HEK293 (cell line): ENCODE results near the gene HOXB8.
A peak's percentile ranks its signal among the peaks of the same experiment; 100 is the strongest.

ENCODE experiments used
- GLIS1 ChIP-seq: fragments of 450-650 bp; formaldehyde crosslinking; IDR thresholded peaks from 2 replicates; pipeline ENCODE4 v1.5.1; 2016; ENCODE audit warnings: missing biosample characterization, missing genetic modification characterization
- HOXD13 ChIP-seq: sonication (generic); formaldehyde crosslinking; IDR thresholded peaks from 2 replicates; pipeline ENCODE4 v1.8.0; 2022; ENCODE audit warnings: missing genetic modification reagents, borderline replicate concordance
- KLF8 ChIP-seq: fragments of 450-650 bp; formaldehyde crosslinking; IDR thresholded peaks from 2 replicates; pipeline ENCODE4 v1.5.1; 2016; ENCODE audit warnings: missing biosample characterization, missing genetic modification characterization
- OVOL3 ChIP-seq: fragments of 450-650 bp; formaldehyde crosslinking; IDR thresholded peaks from 2 replicates; pipeline ENCODE4 v1.5.1; 2016; ENCODE audit warnings: missing biosample characterization, missing genetic modification characterization
- SP2 ChIP-seq: fragments of 450-650 bp; formaldehyde crosslinking; IDR thresholded peaks from 2 replicates; pipeline ENCODE4 v1.5.1; 2016; ENCODE audit warnings: missing biosample characterization, missing genetic modification characterization
- TCF7L2 ChIP-seq: IDR thresholded peaks from 2 replicates; pipeline ENCODE4 v1.6.1; 2011; ENCODE audit warnings: low read depth, mild to moderate bottlenecking, inconsistent platforms, low read length, moderate library complexity, borderline replicate concordance
- ZFHX2 ChIP-seq: fragments of 450-650 bp; formaldehyde crosslinking; conservative IDR thresholded peaks from 2 replicates; pipeline ENCODE4 v1.5.1; 2016; ENCODE audit warnings: missing biosample characterization, missing genetic modification characterization
- ZNF132 ChIP-seq: fragments of 450-650 bp; formaldehyde crosslinking; IDR thresholded peaks from 2 replicates; pipeline ENCODE4 v1.5.1; 2017; ENCODE audit warnings: missing biosample characterization, missing genetic modification characterization, borderline replicate concordance
- ZNF23 ChIP-seq: fragments of 450-650 bp; formaldehyde crosslinking; IDR thresholded peaks from 2 replicates; pipeline ENCODE4 v1.5.1; 2016; ENCODE audit warnings: missing biosample characterization, missing genetic modification characterization, borderline replicate concordance
- ZNF24 ChIP-seq: fragments of 450-650 bp; formaldehyde crosslinking; IDR thresholded peaks from 2 replicates; pipeline ENCODE4 v1.5.1; 2016; ENCODE audit warnings: missing biosample characterization, missing genetic modification characterization
- ZNF311 ChIP-seq: fragments of 450-650 bp; formaldehyde crosslinking; IDR thresholded peaks from 2 replicates; pipeline ENCODE4 v1.5.1; 2017; ENCODE audit warnings: missing biosample characterization, missing genetic modification characterization, borderline replicate concordance
- ZNF354C ChIP-seq: fragments of 450-650 bp; formaldehyde crosslinking; IDR thresholded peaks from 2 replicates; pipeline ENCODE4 v1.5.1; 2016; ENCODE audit warnings: missing biosample characterization, missing genetic modification characterization, low read depth, borderline replicate concordance
- ZNF366 ChIP-seq: fragments of 450-650 bp; formaldehyde crosslinking; conservative IDR thresholded peaks from 2 replicates; pipeline ENCODE4 v1.5.1; 2016; ENCODE audit warnings: missing biosample characterization, missing genetic modification characterization
- ZNF423 ChIP-seq: fragments of 450-650 bp; formaldehyde crosslinking; IDR thresholded peaks from 2 replicates; pipeline ENCODE4 v1.5.1; 2016; ENCODE audit warnings: missing biosample characterization, missing genetic modification characterization
- ZNF473 ChIP-seq: fragments of 450-650 bp; formaldehyde crosslinking; IDR thresholded peaks from 2 replicates; pipeline ENCODE4 v1.5.1; 2017; ENCODE audit warnings: missing biosample characterization, missing genetic modification characterization
- ZNF529 ChIP-seq: fragments of 450-650 bp; formaldehyde crosslinking; IDR thresholded peaks from 2 replicates; pipeline ENCODE4 v1.5.1; 2017; ENCODE audit warnings: missing genetic modification characterization, missing biosample characterization; ENCODE audit not compliant: insufficient replicate concordance
- ZNF629 ChIP-seq: fragments of 450-650 bp; formaldehyde crosslinking; IDR thresholded peaks from 2 replicates; pipeline ENCODE4 v1.5.1; 2017; ENCODE audit warnings: missing biosample characterization, missing genetic modification characterization
- ZNF777 ChIP-seq: fragments of 450-650 bp; formaldehyde crosslinking; IDR thresholded peaks from 2 replicates; pipeline ENCODE4 v1.5.1; 2017; ENCODE audit warnings: missing biosample characterization, missing genetic modification characterization, borderline replicate concordance
- ZNF843 ChIP-seq: fragments of 450-650 bp; formaldehyde crosslinking; IDR thresholded peaks from 2 replicates; pipeline ENCODE4 v1.5.1; 2016; ENCODE audit warnings: missing biosample characterization, missing genetic modification characterization
- TF ChIP-seq, protein P1 (sequence below): fragments of 450-650 bp; formaldehyde crosslinking; IDR thresholded peaks from 2 replicates; pipeline ENCODE4 v1.5.1; 2016; ENCODE audit warnings: missing biosample characterization, missing genetic modification characterization
- TF ChIP-seq, protein P2 (sequence below): fragments of 450-650 bp; formaldehyde crosslinking; IDR thresholded peaks from 2 replicates; pipeline ENCODE4 v1.5.1; 2016; ENCODE audit warnings: missing biosample characterization, missing genetic modification characterization, low read depth
- TF ChIP-seq, protein P3 (sequence below): fragments of 450-650 bp; formaldehyde crosslinking; IDR thresholded peaks from 2 replicates; pipeline ENCODE4 v1.5.1; 2016; ENCODE audit warnings: missing biosample characterization, missing genetic modification characterization
- TF ChIP-seq, protein P4 (sequence below): fragments of 450-650 bp; formaldehyde crosslinking; IDR thresholded peaks from 2 replicates; pipeline ENCODE4 v1.5.1; 2016; ENCODE audit warnings: missing biosample characterization, missing genetic modification characterization
- TF ChIP-seq, protein P5 (sequence below): fragments of 450-650 bp; formaldehyde crosslinking; IDR thresholded peaks from 2 replicates; pipeline ENCODE4 v1.5.1; 2016; ENCODE audit warnings: missing biosample characterization, missing genetic modification characterization
- TF ChIP-seq, protein P6 (sequence below): fragments of 450-650 bp; formaldehyde crosslinking; IDR thresholded peaks from 2 replicates; pipeline ENCODE4 v1.5.1; 2016; ENCODE audit warnings: missing biosample characterization, missing genetic modification characterization
- TF ChIP-seq, protein P7 (sequence below): fragments of 450-650 bp; formaldehyde crosslinking; IDR thresholded peaks from 2 replicates; pipeline ENCODE4 v1.5.1; 2016; ENCODE audit warnings: missing biosample characterization, missing genetic modification characterization

Gene HOXB8

DNA sequence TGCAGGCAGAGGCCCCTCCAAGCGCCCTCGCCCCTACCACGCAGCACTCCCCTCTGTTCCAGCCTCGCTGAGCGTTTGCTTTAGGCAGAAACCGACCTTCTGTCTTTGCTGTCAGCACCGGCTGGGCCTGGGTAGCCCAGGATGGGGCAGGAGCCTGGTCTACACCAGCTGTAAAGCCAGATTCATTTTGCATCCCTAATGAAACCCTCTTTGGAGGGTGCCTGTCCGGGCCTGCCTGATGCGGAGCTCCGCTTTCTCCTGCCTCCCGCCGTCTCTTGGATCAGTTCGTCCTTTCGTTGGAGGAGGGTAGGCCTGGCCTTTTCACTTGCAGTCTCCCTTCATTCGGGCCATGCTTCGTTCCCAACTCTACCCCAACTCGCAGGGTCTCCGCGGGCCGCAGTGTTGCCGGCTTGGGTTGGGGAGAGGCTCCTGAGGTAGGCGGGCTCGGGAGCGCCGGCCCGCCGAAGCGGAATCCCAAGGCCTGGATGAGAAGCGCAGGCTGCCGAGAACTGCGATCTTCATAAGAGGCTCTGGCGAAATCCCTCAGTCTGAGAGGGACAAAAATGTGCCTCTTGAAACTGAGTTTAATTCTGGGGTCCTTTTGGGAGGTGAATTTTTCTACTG lies 4.8 kb upstream of the HOXB8 start (continued):
- peak; percentile 10; the same call in 1 of the 2 replicates for TF ChIP-seq ZNF629 (tag by site-specific recombination)
- no peak for TF ChIP-seq ZNF354C (tag by site-specific recombination)
- no peak for TF ChIP-seq ZNF423
- TF ChIP-seq ZNF311: no peak
- TF ChIP-seq SP2 (tag by site-specific recombination): no peak
- TF ChIP-seq, protein P1, sequence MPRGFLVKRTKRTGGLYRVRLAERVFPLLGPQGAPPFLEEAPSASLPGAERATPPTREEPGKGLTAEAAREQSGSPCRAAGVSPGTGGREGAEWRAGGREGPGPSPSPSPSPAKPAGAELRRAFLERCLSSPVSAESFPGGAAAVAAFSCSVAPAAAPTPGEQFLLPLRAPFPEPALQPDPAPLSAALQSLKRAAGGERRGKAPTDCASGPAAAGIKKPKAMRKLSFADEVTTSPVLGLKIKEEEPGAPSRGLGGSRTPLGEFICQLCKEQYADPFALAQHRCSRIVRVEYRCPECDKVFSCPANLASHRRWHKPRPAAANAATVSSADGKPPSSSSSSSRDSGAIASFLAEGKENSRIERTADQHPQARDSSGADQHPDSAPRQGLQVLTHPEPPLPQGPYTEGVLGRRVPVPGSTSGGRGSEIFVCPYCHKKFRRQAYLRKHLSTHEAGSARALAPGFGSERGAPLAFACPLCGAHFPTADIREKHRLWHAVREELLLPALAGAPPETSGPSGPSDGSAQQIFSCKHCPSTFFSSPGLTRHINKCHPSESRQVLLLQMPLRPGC (tag by site-specific recombination): no peak
- TF ChIP-seq, protein P2, sequence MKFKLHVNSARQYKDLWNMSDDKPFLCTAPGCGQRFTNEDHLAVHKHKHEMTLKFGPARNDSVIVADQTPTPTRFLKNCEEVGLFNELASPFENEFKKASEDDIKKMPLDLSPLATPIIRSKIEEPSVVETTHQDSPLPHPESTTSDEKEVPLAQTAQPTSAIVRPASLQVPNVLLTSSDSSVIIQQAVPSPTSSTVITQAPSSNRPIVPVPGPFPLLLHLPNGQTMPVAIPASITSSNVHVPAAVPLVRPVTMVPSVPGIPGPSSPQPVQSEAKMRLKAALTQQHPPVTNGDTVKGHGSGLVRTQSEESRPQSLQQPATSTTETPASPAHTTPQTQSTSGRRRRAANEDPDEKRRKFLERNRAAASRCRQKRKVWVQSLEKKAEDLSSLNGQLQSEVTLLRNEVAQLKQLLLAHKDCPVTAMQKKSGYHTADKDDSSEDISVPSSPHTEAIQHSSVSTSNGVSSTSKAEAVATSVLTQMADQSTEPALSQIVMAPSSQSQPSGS (tag by site-specific recombination): no peak
- TF ChIP-seq ZNF132 (tag by site-specific recombination): no peak
- TF ChIP-seq, protein P3, sequence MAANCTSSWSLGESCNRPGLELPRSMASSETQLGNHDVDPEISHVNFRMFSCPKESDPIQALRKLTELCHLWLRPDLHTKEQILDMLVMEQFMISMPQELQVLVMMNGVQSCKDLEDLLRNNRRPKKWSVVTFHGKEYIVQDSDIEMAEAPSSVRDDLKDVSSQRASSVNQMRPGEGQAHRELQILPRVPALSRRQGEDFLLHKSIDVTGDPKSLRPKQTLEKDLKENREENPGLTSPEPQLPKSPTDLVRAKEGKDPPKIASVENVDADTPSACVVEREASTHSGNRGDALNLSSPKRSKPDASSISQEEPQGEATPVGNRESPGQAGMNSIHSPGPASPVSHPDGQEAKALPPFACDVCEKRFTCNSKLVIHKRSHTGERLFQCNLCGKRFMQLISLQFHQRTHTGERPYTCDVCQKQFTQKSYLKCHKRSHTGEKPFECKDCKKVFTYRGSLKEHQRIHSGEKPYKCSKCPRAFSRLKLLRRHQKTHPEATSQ (tag by site-specific recombination): no peak
- TF ChIP-seq, protein P4, sequence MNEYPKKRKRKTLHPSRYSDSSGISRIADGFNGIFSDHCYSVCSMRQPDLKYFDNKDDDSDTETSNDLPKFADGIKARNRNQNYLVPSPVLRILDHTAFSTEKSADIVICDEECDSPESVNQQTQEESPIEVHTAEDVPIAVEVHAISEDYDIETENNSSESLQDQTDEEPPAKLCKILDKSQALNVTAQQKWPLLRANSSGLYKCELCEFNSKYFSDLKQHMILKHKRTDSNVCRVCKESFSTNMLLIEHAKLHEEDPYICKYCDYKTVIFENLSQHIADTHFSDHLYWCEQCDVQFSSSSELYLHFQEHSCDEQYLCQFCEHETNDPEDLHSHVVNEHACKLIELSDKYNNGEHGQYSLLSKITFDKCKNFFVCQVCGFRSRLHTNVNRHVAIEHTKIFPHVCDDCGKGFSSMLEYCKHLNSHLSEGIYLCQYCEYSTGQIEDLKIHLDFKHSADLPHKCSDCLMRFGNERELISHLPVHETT (tag by site-specific recombination): no peak
- no peak for TF ChIP-seq GLIS1 (tag by site-specific recombination)
- no peak for TF ChIP-seq ZFHX2
- TF ChIP-seq, protein P5, sequence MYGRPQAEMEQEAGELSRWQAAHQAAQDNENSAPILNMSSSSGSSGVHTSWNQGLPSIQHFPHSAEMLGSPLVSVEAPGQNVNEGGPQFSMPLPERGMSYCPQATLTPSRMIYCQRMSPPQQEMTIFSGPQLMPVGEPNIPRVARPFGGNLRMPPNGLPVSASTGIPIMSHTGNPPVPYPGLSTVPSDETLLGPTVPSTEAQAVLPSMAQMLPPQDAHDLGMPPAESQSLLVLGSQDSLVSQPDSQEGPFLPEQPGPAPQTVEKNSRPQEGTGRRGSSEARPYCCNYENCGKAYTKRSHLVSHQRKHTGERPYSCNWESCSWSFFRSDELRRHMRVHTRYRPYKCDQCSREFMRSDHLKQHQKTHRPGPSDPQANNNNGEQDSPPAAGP: no peak; the same call in none of the 2 replicates
- TF ChIP-seq TCF7L2: no peak
- no peak for TF ChIP-seq ZNF23 (tag by site-specific recombination)
- peak; percentile 55 for TF ChIP-seq ZNF366 (tag by site-specific recombination)
- no peak for TF ChIP-seq KLF8
- TF ChIP-seq, protein P6, sequence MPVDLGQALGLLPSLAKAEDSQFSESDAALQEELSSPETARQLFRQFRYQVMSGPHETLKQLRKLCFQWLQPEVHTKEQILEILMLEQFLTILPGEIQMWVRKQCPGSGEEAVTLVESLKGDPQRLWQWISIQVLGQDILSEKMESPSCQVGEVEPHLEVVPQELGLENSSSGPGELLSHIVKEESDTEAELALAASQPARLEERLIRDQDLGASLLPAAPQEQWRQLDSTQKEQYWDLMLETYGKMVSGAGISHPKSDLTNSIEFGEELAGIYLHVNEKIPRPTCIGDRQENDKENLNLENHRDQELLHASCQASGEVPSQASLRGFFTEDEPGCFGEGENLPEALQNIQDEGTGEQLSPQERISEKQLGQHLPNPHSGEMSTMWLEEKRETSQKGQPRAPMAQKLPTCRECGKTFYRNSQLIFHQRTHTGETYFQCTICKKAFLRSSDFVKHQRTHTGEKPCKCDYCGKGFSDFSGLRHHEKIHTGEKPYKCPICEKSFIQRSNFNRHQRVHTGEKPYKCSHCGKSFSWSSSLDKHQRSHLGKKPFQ (tag by site-specific recombination): no peak
- TF ChIP-seq HOXD13: no peak
- TF ChIP-seq ZNF843 (tag by site-specific recombination): 0 out of 2 replicates have a peak, but pooled peaks have one; percentile 3
- TF ChIP-seq ZNF777 (tag by site-specific recombination): no peak
- TF ChIP-seq OVOL3 (tag by site-specific recombination): no peak
- TF ChIP-seq ZNF24: no peak
- no peak for TF ChIP-seq ZNF529 (tag by site-specific recombination)
- TF ChIP-seq ZNF473 (tag by site-specific recombination): no peak
- TF ChIP-seq, protein P7, sequence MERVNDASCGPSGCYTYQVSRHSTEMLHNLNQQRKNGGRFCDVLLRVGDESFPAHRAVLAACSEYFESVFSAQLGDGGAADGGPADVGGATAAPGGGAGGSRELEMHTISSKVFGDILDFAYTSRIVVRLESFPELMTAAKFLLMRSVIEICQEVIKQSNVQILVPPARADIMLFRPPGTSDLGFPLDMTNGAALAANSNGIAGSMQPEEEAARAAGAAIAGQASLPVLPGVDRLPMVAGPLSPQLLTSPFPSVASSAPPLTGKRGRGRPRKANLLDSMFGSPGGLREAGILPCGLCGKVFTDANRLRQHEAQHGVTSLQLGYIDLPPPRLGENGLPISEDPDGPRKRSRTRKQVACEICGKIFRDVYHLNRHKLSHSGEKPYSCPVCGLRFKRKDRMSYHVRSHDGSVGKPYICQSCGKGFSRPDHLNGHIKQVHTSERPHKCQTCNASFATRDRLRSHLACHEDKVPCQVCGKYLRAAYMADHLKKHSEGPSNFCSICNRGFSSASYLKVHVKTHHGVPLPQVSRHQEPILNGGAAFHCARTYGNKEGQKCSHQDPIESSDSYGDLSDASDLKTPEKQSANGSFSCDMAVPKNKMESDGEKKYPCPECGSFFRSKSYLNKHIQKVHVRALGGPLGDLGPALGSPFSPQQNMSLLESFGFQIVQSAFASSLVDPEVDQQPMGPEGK (tag by site-specific recombination): peak; percentile 44; the same call in 1 of the 2 replicates
